CD4-positive, alpha-beta memory T cell (primary cell): ENCODE measurements around the gene NELL2. TPM values are rescaled to one million over a fixed set of nuclear protein-coding genes. Genes with fewer than 3 reads are reported as not detected.
A peak's percentile ranks its signal among the peaks of the same experiment; 100 is the strongest.

Experiments
- CTCF ChIA-PET: fragments of 350-600 bp; sonication (Branson Sonifier 250); formaldehyde crosslinking; loops from one replicate; lab custom pipeline; 2021; ENCODE audit warnings: inconsistent platforms; ENCODE audit not compliant: partially characterized antibody; lab: Charles Lee
- POLR2A ChIA-PET: fragments of 350-600 bp; sonication (Branson Sonifier 250); formaldehyde crosslinking; loops from one replicate; lab custom pipeline; 2021; ENCODE audit not compliant: partially characterized antibody; lab: Charles Lee
- DNase-seq, 5 donors: peaks; one replicate each; pipeline versions ENCODE4 v3.0.0 to v3.0.0-alpha.2; 2020 to 2022; ENCODE audit warnings: mixed read lengths in 1 of 5
- H3K27ac ChIP-seq: one replicate; pipeline ENCODE4 v1.7.0; 2013; ENCODE audit warnings: low read depth, low read length
- H3K27me3 ChIP-seq: 2 replicates; pipeline ENCODE4 v1.7.0; 2013; ENCODE audit warnings: mild to moderate bottlenecking, low read length, moderate library complexity; ENCODE audit not compliant: insufficient read depth
- H3K36me3 ChIP-seq: 2 replicates; pipeline ENCODE4 v1.7.0; 2013; ENCODE audit warnings: mild to moderate bottlenecking, low read length, moderate library complexity; ENCODE audit not compliant: insufficient read depth
- H3K4me1 ChIP-seq: 2 replicates; pipeline ENCODE4 v1.7.0; 2013; ENCODE audit warnings: mild to moderate bottlenecking, low read length, moderate library complexity; ENCODE audit not compliant: insufficient read depth
- H3K4me3 ChIP-seq, 2 donors: one replicate each; pipeline ENCODE4 v1.7.0; 2013; ENCODE audit warnings: low read length in 2 of 2, mild to moderate bottlenecking in 1 of 2
- H3K9me3 ChIP-seq, 2 donors: one replicate each; pipeline ENCODE4 v1.7.0; 2013; ENCODE audit warnings: low read length in 2 of 2, control low read depth in 1 of 2; ENCODE audit not compliant: control insufficient read depth in 1 of 2
- H3K27ac Mint-ChIP-seq, 7 donors: one replicate each; pipeline ENCODE4 v1.8.0; 2020 to 2021; ENCODE audit warnings: mixed read lengths in 7 of 7, mild to moderate bottlenecking in 6 of 7, inconsistent platforms in 3 of 7, moderate library complexity in 3 of 7
- H3K27me3 Mint-ChIP-seq, 2 donors: one replicate each; pipeline ENCODE4 v1.8.0; 2020 to 2021; ENCODE audit warnings: mixed read lengths in 2 of 2
- H3K36me3 Mint-ChIP-seq, 2 donors: one replicate each; pipeline ENCODE4 v1.8.0; 2020 to 2021; ENCODE audit warnings: mixed read lengths in 2 of 2, inconsistent platforms in 1 of 2, mild to moderate bottlenecking in 1 of 2
- H3K4me1 Mint-ChIP-seq, 4 donors: one replicate each; pipeline ENCODE4 v1.8.0; 2020 to 2021; ENCODE audit warnings: mixed read lengths in 4 of 4, mild to moderate bottlenecking in 1 of 4
- H3K4me3 Mint-ChIP-seq, 8 donors: one replicate each; pipeline ENCODE4 v1.8.0; 2020 to 2021; ENCODE audit warnings: mixed read lengths in 8 of 8, mild to moderate bottlenecking in 7 of 8, moderate library complexity in 6 of 8, inconsistent platforms in 3 of 8
- H3K9me3 Mint-ChIP-seq, 8 donors: one replicate each; pipeline ENCODE4 v1.8.0; 2020 to 2021; ENCODE audit warnings: mixed read lengths in 8 of 8, mild to moderate bottlenecking in 5 of 8, inconsistent platforms in 3 of 8, moderate library complexity in 1 of 8
- intact Hi-C: fragments of 100-400 bp; cut with micrococcal nuclease; formaldehyde crosslinking; loops from one replicate; pipeline ENCODE4 v1.15.1; 2023
- polyA plus RNA-seq, 2 donors: library from polyadenylated mRNA; unstranded; fragments of 300-500 nt; fragmentation: Illumina TruSeq; gene quantifications; one replicate each; pipeline ENCODE4 v1.2.3, GENCODE V29; 2021
- total RNA-seq, 2 experiments: library from RNA; stranded (reverse); gene quantifications; one replicate each; pipeline ENCODE4 v1.2.3, GENCODE V29; 2021

The NELL2 gene
- total and polyA plus RNA-seq, 4 experiments from 2014 or later = 92.8 to 257 (median 179) TPM

DNA sequence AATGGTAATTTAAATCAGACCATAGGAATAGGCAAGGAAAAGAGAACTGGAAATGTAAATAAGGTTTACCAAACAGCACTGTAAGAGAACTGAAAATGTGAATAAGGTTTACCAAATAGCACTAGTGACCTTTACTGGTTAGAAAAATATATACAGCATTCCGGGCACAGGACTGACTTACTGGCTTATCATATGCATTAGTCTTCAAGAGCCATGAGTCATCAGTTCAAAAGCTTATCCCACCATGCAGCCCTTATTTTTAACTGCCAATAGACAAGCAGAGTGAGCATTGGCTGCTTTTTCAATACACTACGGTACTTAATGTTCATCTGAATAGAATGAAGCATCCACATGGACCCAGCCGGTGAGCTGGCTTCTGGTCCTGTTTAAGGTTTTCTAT is 13.0 kb upstream of the NELL2 start:
- no peak for DNase-seq
- Histone ChIP-seq H3K4me1 (no peaks in the 10 kb centered on the region), H3K9me3 (no peaks in the 10 kb centered on the region), H3K27ac (no peak overlapping the region), H3K36me3 (no peaks in the 10 kb centered on the region), H3K4me3 (no peak overlapping the region), H3K27me3 (no peaks in the 10 kb centered on the region)
- Mint-ChIP-seq H3K9me3 (no peaks in the 10 kb centered on the region), H3K27ac (no peak overlapping the region), H3K4me3 (no peak overlapping the region), H3K4me1 (no peaks in the 10 kb centered on the region), H3K36me3 (no peaks in the 10 kb centered on the region), H3K27me3 (peaks cover 0 to 3% of the 10 kb centered on the region in 2 donors)
- ChIA-PET CTCF (interaction anchor here (1.9 kb wide), 1 partner anchor 15 kb away, joined by 5 read pairs; no protein-coding TSS in a partner anchor), POLR2A (no interaction called here)
- intact Hi-C loops = no loop called here

GRCh38 chr12:44885902-44886301 is 9.8 kb upstream of the NELL2 start:
- Histone ChIP-seq H3K4me3 (no peak overlapping the region), H3K27me3 (no peaks in the 10 kb centered on the region), H3K36me3 (no peaks in the 10 kb centered on the region), H3K4me1 (no peaks in the 10 kb centered on the region), H3K9me3 (no peaks in the 10 kb centered on the region), H3K27ac (no peak overlapping the region)
- no peak for DNase-seq
- H3K9me3 Mint-ChIP-seq = peaks cover 0 to 24% (median 12%) of the 10 kb centered on the region in 8 donors
- H3K36me3 Mint-ChIP-seq = peaks cover 5% of the 10 kb centered on the region in 2 donors
- no peak overlapping the region for H3K27ac Mint-ChIP-seq
- H3K27me3 Mint-ChIP-seq = no peaks in the 10 kb centered on the region
- intact Hi-C loops = no loop called here
- ChIA-PET POLR2A (no interaction called here), CTCF (interaction anchor here (0.7 to 2.8 kb wide), 4 partner anchors 10 to 111 kb away, joined by 3 to 10 read pairs (median 4); partner anchors contain the start of gene NELL2)
- H3K4me1 Mint-ChIP-seq = no peaks in the 10 kb centered on the region
- H3K4me3 Mint-ChIP-seq = no peak overlapping the region

DNA sequence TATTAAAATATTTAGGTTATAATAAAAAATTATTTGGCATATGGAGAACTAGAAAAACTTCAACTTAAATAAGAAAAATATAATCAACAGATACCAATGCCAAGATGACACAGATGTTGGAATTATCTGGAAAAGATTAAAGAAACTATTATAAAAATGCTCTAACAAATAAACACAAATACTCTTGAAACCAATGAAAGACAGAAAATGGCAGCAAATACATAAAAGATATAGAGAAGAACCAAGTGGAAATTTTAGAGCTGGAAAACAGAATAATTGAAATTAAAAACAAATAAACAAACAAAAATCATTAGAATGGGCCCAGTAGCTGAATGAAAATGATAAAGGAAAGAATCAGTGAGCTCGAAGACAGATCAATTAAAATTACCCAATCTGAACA is 5.1 kb upstream of the NELL2 start:
- CTCF ChIA-PET = no interaction called here
- Mint-ChIP-seq H3K4me1 (peaks cover 2 to 9% (median 5%) of the 10 kb centered on the region in 4 donors), H3K4me3 (no peak overlapping the region), H3K36me3 (peaks cover 5 to 12% of the 10 kb centered on the region in 2 donors), H3K27ac (no peak overlapping the region), H3K9me3 (peaks cover 0 to 43% (median 25%) of the 10 kb centered on the region in 8 donors), H3K27me3 (peaks cover 0 to 6% of the 10 kb centered on the region in 2 donors)
- no peak overlapping the region for H3K27ac ChIP-seq
- intact Hi-C loops = no loop called here
- H3K4me3 ChIP-seq = no peak overlapping the region
- no peaks in the 10 kb centered on the region for H3K9me3 ChIP-seq
- no peaks in the 10 kb centered on the region for H3K36me3 ChIP-seq
- POLR2A ChIA-PET = no interaction called here
- DNase-seq = no peak
- peaks cover 7% of the 10 kb centered on the region for H3K4me1 ChIP-seq
- H3K27me3 ChIP-seq = peaks cover 6% of the 10 kb centered on the region

DNA sequence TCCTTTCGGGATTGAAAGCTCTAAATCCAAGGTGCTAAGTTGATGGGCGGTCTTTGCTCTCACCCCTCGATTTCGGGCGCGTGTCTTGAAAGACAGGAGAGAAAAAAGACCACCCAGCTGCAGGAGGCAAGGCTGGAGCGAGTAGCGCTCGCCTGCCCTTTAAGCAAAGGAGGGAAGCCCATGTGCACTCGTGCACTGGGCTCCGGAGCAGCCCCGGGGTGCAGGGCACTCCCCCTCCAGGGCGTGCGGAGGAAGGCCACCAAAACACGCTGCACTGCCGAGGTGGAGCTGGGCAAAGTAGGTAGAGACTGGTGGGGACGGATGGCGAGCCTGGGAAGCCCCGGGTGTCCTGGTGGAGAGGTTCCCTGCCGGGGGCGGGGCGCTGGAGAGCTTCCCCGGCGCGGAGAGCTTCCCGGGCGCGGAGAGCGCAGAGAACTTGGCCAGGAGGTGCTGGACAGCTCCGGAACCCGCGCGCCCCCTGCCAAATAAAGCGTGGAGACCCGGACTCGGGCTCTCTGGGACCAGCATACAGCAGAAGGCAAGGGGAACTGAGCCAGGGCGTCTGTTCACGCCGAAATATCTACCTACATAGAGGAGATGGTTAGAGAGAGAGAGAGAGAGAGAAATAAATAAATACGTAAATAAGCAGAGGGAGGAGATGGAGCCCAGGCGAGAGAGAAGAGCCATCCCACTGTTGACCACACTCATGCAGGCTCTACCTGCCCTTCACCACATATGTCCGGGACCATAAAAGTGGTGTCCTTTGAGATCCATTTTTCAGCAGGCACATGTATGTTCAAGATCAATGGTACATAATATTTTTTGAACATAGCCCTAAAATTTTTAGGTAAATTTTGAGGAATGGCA is 662 bp upstream of the NELL2 start:
- peaks cover 9 to 19% of the 10 kb centered on the region in 2 donors for H3K27me3 Mint-ChIP-seq
- intact Hi-C loops = no loop called here
- H3K4me3 ChIP-seq = peak overlapping the region in 1 of 2 donors; percentile 67
- H3K27me3 ChIP-seq = peaks cover 6% of the 10 kb centered on the region
- peak overlapping the region in 4 of 7 donors; percentile 20 to 78 (median 36) for H3K27ac Mint-ChIP-seq
- peaks cover 13 to 39% (median 27%) of the 10 kb centered on the region in 4 donors for H3K4me1 Mint-ChIP-seq
- peak; percentile 36 to 57 (median 46) for DNase-seq
- H3K4me3 Mint-ChIP-seq = peak overlapping the region; percentile 81 to 98 (median 90)
- H3K36me3 Mint-ChIP-seq = peaks cover 12 to 21% of the 10 kb centered on the region in 2 donors
- no peaks in the 10 kb centered on the region for H3K36me3 ChIP-seq
- peaks cover 0 to 30% (median 18%) of the 10 kb centered on the region in 8 donors for H3K9me3 Mint-ChIP-seq
- H3K27ac ChIP-seq = peak overlapping the region; percentile 19
- H3K9me3 ChIP-seq = no peaks in the 10 kb centered on the region
- CTCF ChIA-PET = interaction anchor here (0.6 to 10.1 kb wide), 19 partner anchors 10 to 105 kb away, joined by 3 to 228 read pairs (median 6); no protein-coding TSS in a partner anchor
- H3K4me1 ChIP-seq = peaks cover 35% of the 10 kb centered on the region
- POLR2A ChIA-PET = interaction anchor here (0.9 to 5.7 kb wide), 8 partner anchors 13 to 100 kb away, joined by 3 to 58 read pairs (median 12); no protein-coding TSS in a partner anchor

DNA sequence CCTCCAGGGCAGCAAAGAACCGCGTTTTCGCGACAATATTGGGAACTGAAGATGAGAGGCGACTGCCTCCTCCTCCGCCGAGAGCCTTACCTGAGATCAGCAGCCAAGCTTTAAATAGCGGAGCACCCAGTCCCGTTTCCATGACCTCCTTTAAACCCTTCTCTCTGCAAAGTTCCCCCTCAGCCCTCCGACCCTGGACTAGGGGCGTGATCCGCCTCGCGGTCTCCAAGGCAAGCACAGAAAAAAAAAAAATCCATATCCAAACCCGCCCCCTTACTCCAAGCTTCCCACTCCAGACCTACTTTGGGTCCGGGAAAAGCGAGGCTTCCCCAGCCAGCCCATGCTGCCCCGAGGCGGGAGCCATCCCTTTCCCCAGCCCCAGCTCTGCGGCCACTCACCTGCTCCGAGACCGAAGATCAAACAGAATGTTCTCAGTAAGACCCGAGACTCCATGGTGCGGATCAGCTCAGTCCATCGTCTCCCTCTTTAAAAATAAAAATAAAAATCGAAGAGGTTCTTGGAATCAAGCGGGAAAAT is 630 bp downstream of the NELL2 start:
- intact Hi-C loops = loop anchor here (2.0 kb wide), 1 partner anchor 55 kb away; no protein-coding TSS in a partner anchor
- Histone ChIP-seq H3K27ac (peak overlapping the region; percentile 42), H3K27me3 (peaks cover 6% of the 10 kb centered on the region), H3K4me1 (peaks cover 35% of the 10 kb centered on the region), H3K36me3 (no peaks in the 10 kb centered on the region), H3K9me3 (no peaks in the 10 kb centered on the region), H3K4me3 (peak overlapping the region; percentile 67 to 74)
- Mint-ChIP-seq H3K4me3 (peak overlapping the region; percentile 90 to 99 (median 98)), H3K4me1 (peaks cover 18 to 52% (median 36%) of the 10 kb centered on the region in 4 donors), H3K36me3 (peaks cover 14 to 21% of the 10 kb centered on the region in 2 donors), H3K27ac (peak overlapping the region; percentile 55 to 94 (median 90)), H3K9me3 (peaks cover 0 to 24% (median 12%) of the 10 kb centered on the region in 8 donors), H3K27me3 (peaks cover 9 to 23% of the 10 kb centered on the region in 2 donors)
- POLR2A ChIA-PET = interaction anchor here (0.9 to 5.7 kb wide), 8 partner anchors 12 to 1116 kb away, joined by 3 to 58 read pairs (median 12); partner anchors contain the start of genes IRAK4 and PUS7L
- peak in 3 of 5 donors; percentile 19 to 26 (median 21) for DNase-seq
- CTCF ChIA-PET = interaction anchor here (0.7 to 10.1 kb wide), 19 partner anchors 11 to 111 kb away, joined by 3 to 228 read pairs (median 6); no protein-coding TSS in a partner anchor

DNA sequence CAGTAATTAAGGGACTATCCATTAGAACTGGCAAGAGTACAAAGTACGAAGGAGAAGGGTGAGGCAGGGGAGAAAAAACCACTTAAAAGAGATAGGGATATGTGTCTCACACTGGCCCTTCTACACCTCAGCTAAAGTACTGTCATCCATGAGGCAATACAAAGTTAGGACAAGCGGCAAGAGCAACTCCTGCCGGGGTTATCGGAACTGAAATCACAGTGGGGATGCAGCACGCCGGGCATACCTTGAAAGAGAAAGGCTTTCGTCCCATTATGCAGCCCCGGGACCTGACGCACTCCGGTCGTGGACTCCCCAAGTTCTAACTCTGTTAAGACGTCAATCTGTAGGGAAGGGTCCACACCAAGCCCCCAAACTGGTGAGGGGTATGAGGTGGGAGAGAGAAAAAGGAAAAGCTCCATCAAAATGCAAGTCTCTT is 1.1 kb downstream of the NELL2 start:
- Mint-ChIP-seq H3K4me3 (peak overlapping the region; percentile 90 to 99 (median 98)), H3K9me3 (peaks cover 0 to 24% (median 12%) of the 10 kb centered on the region in 8 donors), H3K27ac (peak overlapping the region; percentile 55 to 94 (median 90)), H3K4me1 (peaks cover 18 to 57% (median 38%) of the 10 kb centered on the region in 4 donors), H3K27me3 (peaks cover 9 to 27% of the 10 kb centered on the region in 2 donors), H3K36me3 (peaks cover 16 to 26% of the 10 kb centered on the region in 2 donors)
- intact Hi-C loops = loop anchor here (1.0 to 5.0 kb wide), 5 partner anchors 27 to 100 kb away; no protein-coding TSS in a partner anchor
- Histone ChIP-seq H3K27me3 (peaks cover 6% of the 10 kb centered on the region), H3K4me3 (peak overlapping the region; percentile 67 to 74), H3K36me3 (no peaks in the 10 kb centered on the region), H3K4me1 (peaks cover 35% of the 10 kb centered on the region), H3K27ac (peak overlapping the region; percentile 42), H3K9me3 (no peaks in the 10 kb centered on the region)
- peak; percentile 19 to 46 (median 26) for DNase-seq
- POLR2A ChIA-PET = interaction anchor here (0.9 to 5.7 kb wide), 8 partner anchors 11 to 1116 kb away, joined by 3 to 58 read pairs (median 12); partner anchors contain the start of genes IRAK4 and PUS7L
- CTCF ChIA-PET = interaction anchor here (0.7 to 10.1 kb wide), 23 partner anchors 11 to 110 kb away, joined by 3 to 228 read pairs (median 5); no protein-coding TSS in a partner anchor
